GM18505 (cell line): ENCODE results near the gene NDUFAF4.

Source experiments
- ATAC-seq: cut with Tn5 transposase; IDR thresholded peaks from one replicate; pipeline ENCODE4 v1.9.1; 2021; ENCODE audit not compliant: unreplicated experiment
- POLR2A ChIP-seq: IDR thresholded peaks from 4 replicates; pipeline ENCODE4 v1.6.1; 2011; ENCODE audit warnings: borderline replicate concordance; ENCODE audit not compliant: insufficient read depth, insufficient read length; ENCODE audit errors: extremely low read depth

Gene NDUFAF4

GRCh38 chr6:96923400-96923799 is 25.7 kb upstream of the NDUFAF4 start:
- ATAC-seq = no peak

GRCh38 chr6:96917098-96917497 is 19.4 kb upstream of the NDUFAF4 start:
- no peak for ATAC-seq
- TF ChIP-seq POLR2A = no peak

More at GRCh38 chr6:96923400-96923799, 25.7 kb upstream of the NDUFAF4 start:
- no peak for TF ChIP-seq POLR2A

GRCh38 chr6:96913621-96914020 is 15.9 kb upstream of the NDUFAF4 start:
- TF ChIP-seq POLR2A = no peak
- no peak for ATAC-seq

- ATAC-seq = no peak
- TF ChIP-seq POLR2A = no peak
Observed at GRCh38 chr6:96911751-96912150, 14.1 kb upstream of the NDUFAF4 start.

- TF ChIP-seq POLR2A = no peak
- no peak for ATAC-seq
Observed at GRCh38 chr6:96911171-96911570, 13.5 kb upstream of the NDUFAF4 start.

- ATAC-seq = no peak
- no peak for TF ChIP-seq POLR2A
Observed at GRCh38 chr6:96909811-96910210, 12.1 kb upstream of the NDUFAF4 start.

- no peak for TF ChIP-seq POLR2A
- ATAC-seq = peak; percentile 98
Observed at GRCh38 chr6:96907498-96907897, 9.8 kb upstream of the NDUFAF4 start.

- ATAC-seq = no peak
- TF ChIP-seq POLR2A = no peak
Observed at GRCh38 chr6:96900873-96901272, 3.2 kb upstream of the NDUFAF4 start.

- no peak for ATAC-seq
- TF ChIP-seq POLR2A = no peak
Observed at GRCh38 chr6:96899451-96899998, 1.8 kb upstream of the NDUFAF4 start.

GRCh38 chr6:96899019-96899418 is 1.3 kb upstream of the NDUFAF4 start:
- ATAC-seq = no peak
- no peak for TF ChIP-seq POLR2A

- no peak for ATAC-seq
- no peak for TF ChIP-seq POLR2A
Observed at GRCh38 chr6:96898241-96898851, 655 bp upstream of the NDUFAF4 start.

GRCh38 chr6:96889146-96889545 is 8.5 kb downstream of the NDUFAF4 start:
- ATAC-seq = no peak
- TF ChIP-seq POLR2A = no peak

- TF ChIP-seq POLR2A = no peak
- no peak for ATAC-seq
Observed at GRCh38 chr6:96888745-96889144, 8.9 kb downstream of the NDUFAF4 start.

- no peak for TF ChIP-seq POLR2A
Observed at GRCh38 chr6:96886519-96886918, 11.2 kb downstream of the NDUFAF4 start.

GRCh38 chr6:96885187-96885631 is 12.5 kb downstream of the NDUFAF4 start:
- ATAC-seq = peak; percentile 91

More at GRCh38 chr6:96886519-96886918, 11.2 kb downstream of the NDUFAF4 start:
- ATAC-seq = no peak
